H1 (cell line): Measurements from ENCODE around the gene STT3B. TPM values are rescaled to one million over a fixed set of nuclear protein-coding genes. Genes with fewer than 3 reads are reported as not detected.

Experiments
- CTCF ChIA-PET: fragments of 300-600 bp; sonication (Branson Sonifier 250); formaldehyde crosslinking; loops from one replicate; lab custom pipeline; 2021; ENCODE audit not compliant: partially characterized antibody; lab: Charles Lee
- POLR2A ChIA-PET: fragments of 300-600 bp; sonication (Branson Sonifier 250); formaldehyde crosslinking; loops from one replicate; lab custom pipeline; 2021; ENCODE audit warnings: inconsistent platforms; ENCODE audit not compliant: partially characterized antibody; lab: Charles Lee
- DNase-seq, 2 experiments: peaks; one replicate each; pipeline versions ENCODE4 v3.0.0 to v3.0.0-alpha.2; 2010 to 2022; ENCODE audit warnings: low spot score in 2 of 2, low read depth in 1 of 2, mixed read lengths in 1 of 2
- FAIRE-seq: peaks from 2 replicates; lab custom pipeline; 2011; peaks lifted over from hg19 to GRCh38; lab: Jason Lieb, UNC
- H2AFZ ChIP-seq: 2 replicates; pipeline ENCODE4 v1.8.1; 2012; ENCODE audit warnings: low read length, inconsistent platforms
- H2AK5ac ChIP-seq: 2 replicates; pipeline ENCODE4 v1.6.1; 2013; ENCODE audit warnings: low read depth, low read length
- H2BK120ac ChIP-seq: replicated peaks from 2 replicates; pipeline ENCODE3; 2013; ENCODE audit warnings: low read depth, low read length, inconsistent platforms
- H2BK12ac ChIP-seq: 2 replicates; pipeline ENCODE4 v1.6.1; 2013; ENCODE audit warnings: low read depth, low read length
- H2BK15ac ChIP-seq: 2 replicates; pipeline ENCODE4 v1.6.1; 2013; ENCODE audit warnings: low read length
- H2BK20ac ChIP-seq: 2 replicates; pipeline ENCODE4 v1.6.1; 2013; ENCODE audit warnings: low read length
- H2BK5ac ChIP-seq: 2 replicates; pipeline ENCODE4 v1.6.1; 2013; ENCODE audit warnings: low read depth, low read length
- H3K14ac ChIP-seq: 2 replicates; pipeline ENCODE4 v1.6.1; 2013; ENCODE audit warnings: inconsistent platforms; ENCODE audit not compliant: insufficient read length
- H3K18ac ChIP-seq: 2 replicates; pipeline ENCODE4 v1.6.1; 2013; ENCODE audit warnings: low read length; ENCODE audit errors: extremely low read depth
- H3K23ac ChIP-seq: 2 replicates; pipeline ENCODE4 v1.6.1; 2013; ENCODE audit warnings: inconsistent platforms; ENCODE audit not compliant: insufficient read length
- H3K23me2 ChIP-seq: 2 replicates; pipeline ENCODE4 v1.6.1; 2013; ENCODE audit warnings: low read depth, low read length
- H3K27ac ChIP-seq: 2 replicates; pipeline ENCODE4 v1.6.1; 2011; ENCODE audit warnings: low read depth, low read length, inconsistent platforms
- H3K27me3 ChIP-seq, 4 experiments: replicated peaks in 1 of 4; 1 replicate in 1 of 4; 2 replicates in 3 of 4; pipeline versions ENCODE4 v1.6.1 to v1.8.1; 2011 to 2013; ENCODE audit warnings: low read length in 3 of 4, mild to moderate bottlenecking in 3 of 4, inconsistent platforms in 2 of 4, mixed read lengths in 2 of 4, moderate library complexity in 1 of 4; ENCODE audit not compliant: control insufficient read depth in 3 of 4, insufficient read depth in 3 of 4; ENCODE audit errors: extremely low read depth in 1 of 4
- H3K36me3 ChIP-seq, 4 experiments: 2 replicates each; pipeline versions ENCODE4 v1.6.1 to v1.8.1; 2011 to 2013; ENCODE audit warnings: mild to moderate bottlenecking in 4 of 4, low read length in 3 of 4, moderate library complexity in 2 of 4, control low read depth in 1 of 4, inconsistent platforms in 1 of 4; ENCODE audit not compliant: insufficient read depth in 4 of 4, control insufficient read depth in 2 of 4
- H3K4ac ChIP-seq: replicated peaks from 2 replicates; pipeline ENCODE3; 2013; ENCODE audit warnings: low read length, low read depth, mixed read lengths, inconsistent platforms; ENCODE audit not compliant: insufficient read length
- H3K4me1 ChIP-seq, 4 experiments: replicated peaks in 1 of 4; 1 replicate in 1 of 4; 2 replicates in 3 of 4; pipeline versions ENCODE4 v1.6.1 to v1.8.1; 2011 to 2013; ENCODE audit warnings: low read length in 3 of 4, inconsistent platforms in 2 of 4, mixed read lengths in 1 of 4; ENCODE audit not compliant: insufficient read depth in 4 of 4, control insufficient read depth in 3 of 4
- H3K4me2 ChIP-seq, 2 experiments: 2 replicates each; pipeline versions ENCODE4 v1.6.1 to v1.8.1; 2011 to 2013; ENCODE audit warnings: low read depth in 2 of 2, low read length in 2 of 2, control low read depth in 1 of 2, inconsistent platforms in 1 of 2, mild to moderate bottlenecking in 1 of 2; ENCODE audit not compliant: insufficient read depth in 1 of 2
- H3K4me3 ChIP-seq, 4 experiments: fragments of 200-600, 300-600 bp in 1 of 4; sonication (generic), shearing (Covaris generic), sonication (Bioruptor Twin) in 1 of 4; 2 replicates each; pipeline versions ENCODE4 v1.5.1 to v1.8.1; 2011 to 2016; ENCODE audit warnings: low read length in 4 of 4, low read depth in 3 of 4, control low read depth in 2 of 4, inconsistent platforms in 2 of 4, mild to moderate bottlenecking in 2 of 4, mixed read lengths in 1 of 4, moderate library complexity in 1 of 4; ENCODE audit not compliant: insufficient read depth in 2 of 4; ENCODE audit errors: extremely low read depth in 1 of 4
- H3K56ac ChIP-seq: replicated peaks from 2 replicates; pipeline ENCODE3; 2013; ENCODE audit warnings: low read depth, mild to moderate bottlenecking, mixed read lengths, low read length, inconsistent platforms; ENCODE audit not compliant: insufficient read length
- H3K79me1 ChIP-seq: 2 replicates; pipeline ENCODE4 v1.6.1; 2013; ENCODE audit warnings: low read depth, low read length, control low read depth
- H3K79me2 ChIP-seq, 2 experiments: 2 replicates each; pipeline versions ENCODE4 v1.6.1 to v1.8.1; 2012 to 2013; ENCODE audit warnings: low read length in 2 of 2, mild to moderate bottlenecking in 2 of 2, inconsistent platforms in 1 of 2; ENCODE audit not compliant: insufficient read depth in 2 of 2, control insufficient read depth in 1 of 2
- H3K9ac ChIP-seq, 4 experiments: replicated peaks in 1 of 4; 1 replicate in 1 of 4; 2 replicates in 3 of 4; pipeline versions ENCODE4 v1.6.1 to v1.8.1; 2011 to 2013; ENCODE audit warnings: low read depth in 3 of 4, low read length in 3 of 4, control low read depth in 2 of 4, mild to moderate bottlenecking in 2 of 4, moderate library complexity in 2 of 4, inconsistent platforms in 1 of 4; ENCODE audit errors: extremely low read depth in 1 of 4
- H3K9me3 ChIP-seq, 2 experiments: 2 replicates each; pipeline versions ENCODE4 v1.6.1 to v1.8.1; 2012 to 2013; ENCODE audit warnings: mild to moderate bottlenecking in 2 of 2, moderate library complexity in 2 of 2, control low read depth in 1 of 2, inconsistent platforms in 1 of 2, low read depth in 1 of 2, low read length in 1 of 2, mixed read lengths in 1 of 2; ENCODE audit not compliant: insufficient read depth in 2 of 2
- H4K20me1 ChIP-seq, 2 experiments: replicated peaks in 1 of 2; 2 replicates each; pipeline versions ENCODE3 to v1.8.1; 2011 to 2013; ENCODE audit warnings: inconsistent platforms in 2 of 2, low read length in 2 of 2, mild to moderate bottlenecking in 1 of 2; ENCODE audit not compliant: insufficient read depth in 2 of 2, control insufficient read depth in 1 of 2
- H4K5ac ChIP-seq: 2 replicates; pipeline ENCODE4 v1.6.1; 2013; ENCODE audit warnings: low read length, low read depth, mixed read lengths, inconsistent platforms; ENCODE audit not compliant: insufficient read length
- H4K8ac ChIP-seq: 2 replicates; pipeline ENCODE4 v1.8.0; 2013; ENCODE audit warnings: mild to moderate bottlenecking, moderate library complexity, low read length, inconsistent platforms; ENCODE audit not compliant: insufficient read depth; ENCODE audit errors: extremely low read depth
- H4K91ac ChIP-seq: replicated peaks from 2 replicates; pipeline ENCODE3; 2013; ENCODE audit warnings: low read length, mixed read lengths, inconsistent platforms; ENCODE audit not compliant: insufficient read length
- NANOG ChIP-seq: IDR thresholded peaks from 2 replicates; pipeline ENCODE4 v1.6.1; 2011; ENCODE audit warnings: low read length, low read depth, mild to moderate bottlenecking, inconsistent platforms; ENCODE audit not compliant: insufficient read depth, poor library complexity, severe bottlenecking
- POLR2A ChIP-seq, 2 experiments: IDR thresholded peaks; 1 replicate in 1 of 2; 2 replicates in 1 of 2; pipeline ENCODE4 v1.6.1; 2011; ENCODE audit warnings: low read depth in 2 of 2, low read length in 2 of 2, mild to moderate bottlenecking in 2 of 2; ENCODE audit errors: control extremely low read depth in 1 of 2
- RAD21 ChIP-seq, 2 experiments: IDR thresholded peaks in 1 of 2; conservative IDR thresholded peaks in 1 of 2; 2 replicates each; pipeline ENCODE4 v1.6.1; 2011; ENCODE audit warnings: low read depth in 2 of 2, low read length in 2 of 2, improper control_type of control experiment in 1 of 2, inconsistent platforms in 1 of 2, mild to moderate bottlenecking in 1 of 2, moderate library complexity in 1 of 2
- TAF1 ChIP-seq: IDR thresholded peaks from 2 replicates; pipeline ENCODE4 v1.6.1; 2011; ENCODE audit warnings: mild to moderate bottlenecking, low read depth, low read length
- WGBS, 2 experiments: shearing (Covaris generic) in 1 of 2; methylation state at CpG; one replicate each; pipeline versions ENCODE4 v1.1.6 to v1.1.7; 2013 to 2015; ENCODE audit warnings: low lambda C conversion rate in 2 of 2, mixed read lengths in 2 of 2, inconsistent platforms in 1 of 2, low coverage in 1 of 2, missing lambda C conversion rate in 1 of 2; ENCODE audit not compliant: insufficient replicate concordance in 2 of 2, insufficient coverage in 1 of 2, insufficient read length in 1 of 2; ENCODE audit errors: extremely low coverage in 1 of 2, missing lambda C conversion rate in 1 of 2; 5-methylcytosine and 5-hydroxymethylcytosine counted together
- polyA plus RNA-seq, 7 experiments: library from polyadenylated mRNA; depleted of rRNA in 3 of 7; stranded (reverse) in 5 of 7; unstranded in 2 of 7; fragments of >200 nt in 5 of 7; fragments of 200-250 nt in 2 of 7; gene quantifications; 1 replicate in 5 of 7; 2 replicates in 1 of 7; 4 replicates in 1 of 7; pipeline versions ENCODE4 v1.2.1 to v1.2.3, GENCODE V29; 2011 to 2013; ENCODE audit warnings: missing spikeins in 2 of 7, mixed read lengths in 2 of 7
- total RNA-seq: library from RNA; stranded (reverse); fragmentation: NEBNext Ultra II Directional; extraction: Animal tissue kit (Norgen Biotek cat#: 25700); gene quantifications from 2 replicates; pipeline ENCODE4 v1.2.1, GENCODE V29; 2021

STT3B gene
- total and polyA plus RNA-seq, 2 of the 8 experiments (the other 6 are each of a cell fraction or from before 2014, with no cell fraction given), result 43.5 to 134 TPM

- FAIRE-seq (no peak), DNase-seq (no peak)
- H2BK120ac ChIP-seq, result no peak overlapping the region
- peaks cover 8% of the 10 kb centered on the region; the same call in 1 of the 2 replicates for H3K79me1 ChIP-seq
- H2BK20ac ChIP-seq, result no peak overlapping the region
- H3K4ac ChIP-seq, result no peak overlapping the region
- H3K18ac ChIP-seq, result no peak overlapping the region
- peaks cover 3 to 86% of the 10 kb centered on the region in 2 experiments; a peak in 3 of 4 replicates for H3K79me2 ChIP-seq
- WGBS, 2 experiments, result 86% methylated on average over 1 of the region's 1 CpG; no CpG with 5 or more reads in 1 of the 2 experiments
- no peak overlapping the region for H2BK5ac ChIP-seq
- no peak overlapping the region for H4K5ac ChIP-seq
- H4K20me1 ChIP-seq, result peaks cover 2 to 4% of the 10 kb centered on the region in 2 experiments
- no peak overlapping the region for H2AK5ac ChIP-seq
- H3K4me3 ChIP-seq, result no peak overlapping the region
- no peaks in the 10 kb centered on the region for H3K23me2 ChIP-seq
- H2BK15ac ChIP-seq, result no peak overlapping the region
- H4K8ac ChIP-seq, result no peak overlapping the region
- H3K4me1 ChIP-seq, result no peaks in the 10 kb centered on the region
- no peak overlapping the region for H3K27ac ChIP-seq
- H3K23ac ChIP-seq, result no peak overlapping the region
- H3K36me3 ChIP-seq, result peaks cover 0 to 18% (median 8%) of the 10 kb centered on the region in 4 experiments; a peak in 3 of 8 replicates
- H3K9me3 ChIP-seq, result peaks cover 3 to 14% of the 10 kb centered on the region in 2 experiments; a peak in 3 of 4 replicates
- no peak overlapping the region for H2BK12ac ChIP-seq
- CTCF ChIA-PET, result interaction anchor here (2.2 kb wide), 1 partner anchor 25 kb away, joined by 6 read pairs; no protein-coding TSS in a partner anchor
- H3K14ac ChIP-seq, result no peak overlapping the region
- no peak overlapping the region for H4K91ac ChIP-seq
- H3K9ac ChIP-seq, result no peak overlapping the region
- no peak overlapping the region for H3K56ac ChIP-seq
- no peak overlapping the region for H3K4me2 ChIP-seq
- peaks cover 0 to 1% (median 0%) of the 10 kb centered on the region in 4 experiments; a peak in 1 of 7 replicates for H3K27me3 ChIP-seq
- no peak overlapping the region for H2AFZ ChIP-seq
- POLR2A ChIA-PET, result no interaction called here
- no peak for TF ChIP-seq TAF1
- TF ChIP-seq NANOG, result no peak
- no peak for TF ChIP-seq POLR2A (IDR thresholded peaks at IDR 0.05; ENCODE audit: control extremely low read depth in 1 of 2, low read depth in 2 of 2, low read length in 2 of 2)
- TF ChIP-seq RAD21 (IDR thresholded peaks at IDR 0.05 in 1 of 2, conservative IDR thresholded peaks at IDR 0.05 in 1 of 2; ENCODE audit: low read depth in 2 of 2, low read length in 2 of 2), result no peak
These were observed 57.9 kb downstream of the STT3B start for GRCh38 chr3:31590650-31591049.
